ENCODE results near the gene UCP3.

Gene UCP3
- 2.8 to 6.8 (median 6.6) reads per million in 4 experiments for total RNA-seq

- no peak for DNase-seq
Measured at GRCh38 chr11:74008373-74009229, at the start of gene UCP3. TSS of gene UCP3 (minus strand) at chr11:74009085. CDS start at chr11:74007042, 2,043 bp downstream.

- no peak for DNase-seq
Measured at GRCh38 chr11:74057249-74058151, 48.6 kb upstream of the UCP3 start.

- DNase-seq: no peak
Measured at GRCh38 chr11:74055938-74056337, 47.1 kb upstream of the UCP3 start.

GRCh38 chr11:74050465-74050864 is 41.6 kb upstream of the UCP3 start:
- no peak for DNase-seq

- no peak for DNase-seq
Measured at GRCh38 chr11:74048993-74049392, 40.1 kb upstream of the UCP3 start.

GRCh38 chr11:74044538-74044937 is 35.7 kb upstream of the UCP3 start:
- DNase-seq: no peak

GRCh38 chr11:74043450-74043849 is 34.6 kb upstream of the UCP3 start:
- no peak for DNase-seq

GRCh38 chr11:74037309-74037708 is 28.4 kb upstream of the UCP3 start:
- no peak for DNase-seq

- DNase-seq: no peak
Measured at GRCh38 chr11:74035264-74035663, 26.4 kb upstream of the UCP3 start.

- no peak for DNase-seq
Measured at GRCh38 chr11:74033046-74033445, 24.2 kb upstream of the UCP3 start.

GRCh38 chr11:74030723-74031676 is 22.1 kb upstream of the UCP3 start:
- no peak for DNase-seq

GRCh38 chr11:74025467-74026166 is 16.7 kb upstream of the UCP3 start:
- DNase-seq: no peak

GRCh38 chr11:74024261-74025029 is 15.6 kb upstream of the UCP3 start:
- no peak for DNase-seq

GRCh38 chr11:74023276-74023675 is 14.4 kb upstream of the UCP3 start:
- DNase-seq: no peak

- no peak for DNase-seq
Measured at GRCh38 chr11:74022546-74022945, 13.7 kb upstream of the UCP3 start.

- DNase-seq: no peak
Measured at GRCh38 chr11:74021998-74022397, 13.1 kb upstream of the UCP3 start.

GRCh38 chr11:74020539-74020938 is 11.7 kb upstream of the UCP3 start:
- DNase-seq: no peak

- DNase-seq: no peak
Measured at GRCh38 chr11:74019860-74020259, 11.0 kb upstream of the UCP3 start.

- DNase-seq: no peak
Measured at GRCh38 chr11:74019104-74019738, 10.3 kb upstream of the UCP3 start.

- no peak for DNase-seq
Measured at GRCh38 chr11:74018331-74019005, 9.6 kb upstream of the UCP3 start.

All from effector CD8-positive, alpha-beta T cell (primary cell).